Upper lobe of left lung (tissue), 4 donors: ENCODE measurements around the gene TJAP1.

Experiments used
- POLR2A ChIP-seq, 4 donors: fragments of 450-650 bp; IDR thresholded peaks; one replicate each; pipeline ENCODE4 v1.5.1; 2016 to 2017; ENCODE audit warnings: antibody characterized with exemption in 4 of 4, mild to moderate bottlenecking in 2 of 4
- POLR2AphosphoS5 ChIP-seq, 2 donors: sonication (generic); formaldehyde crosslinking; IDR thresholded peaks; one replicate each; pipeline ENCODE4 v1.5.1; 2017; ENCODE audit warnings: antibody characterized with exemption in 2 of 2
- TF ChIP-seq, protein P1 (sequence below), 6 experiments: fragments of 450-650 bp in 4 of 6; fragments of 200-600 bp in 2 of 6; sonication (generic) in 2 of 6; IDR thresholded peaks; one replicate each; pipeline ENCODE4 v1.5.1; 2016 to 2019; ENCODE audit warnings: antibody characterized with exemption in 6 of 6

DNA sequence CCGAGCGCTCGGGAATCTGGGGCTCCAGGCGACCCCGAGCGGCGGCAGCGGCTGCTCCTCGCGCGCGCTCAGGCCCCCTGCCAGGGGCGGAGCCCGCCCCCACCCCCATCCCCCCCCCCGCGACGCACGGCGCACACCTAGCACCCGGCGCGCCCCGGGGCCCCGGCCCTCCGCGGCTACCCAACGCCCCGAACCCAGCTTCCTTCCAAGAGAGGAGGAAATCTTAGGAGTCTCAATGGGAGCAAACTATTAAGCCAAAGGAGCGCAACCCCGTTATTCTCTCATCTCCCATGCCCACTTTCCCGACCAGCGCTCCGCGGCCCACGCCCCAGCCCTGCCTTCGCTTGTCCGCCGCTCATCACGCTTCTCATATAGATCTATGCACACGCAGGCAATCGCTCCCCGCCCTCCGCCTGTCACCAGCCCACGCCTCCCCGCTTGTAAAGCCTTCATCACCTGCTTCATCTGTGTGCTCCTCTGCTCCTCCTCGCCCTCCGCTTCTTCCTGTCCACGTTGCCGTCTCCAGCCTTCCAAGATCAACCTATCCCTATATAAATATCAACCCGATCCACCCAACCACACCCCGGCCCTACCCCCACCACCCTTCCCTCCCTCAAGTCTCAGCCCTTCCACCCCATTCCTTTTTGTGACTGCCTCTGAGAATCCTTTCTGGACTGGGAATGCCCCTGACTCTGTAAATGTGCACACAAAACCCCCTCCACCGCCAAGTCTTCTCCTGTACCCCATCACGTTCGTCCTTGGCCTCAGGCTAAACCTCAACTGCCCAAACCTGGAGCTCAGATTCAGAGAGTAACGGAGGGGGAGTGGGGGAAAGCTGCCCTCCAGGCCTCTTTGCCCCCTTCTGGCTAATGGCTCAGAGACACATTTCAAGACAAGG is 21.6 kb upstream of the TJAP1 start, which contains the start of gene DLK2:
- TF ChIP-seq, protein P1, sequence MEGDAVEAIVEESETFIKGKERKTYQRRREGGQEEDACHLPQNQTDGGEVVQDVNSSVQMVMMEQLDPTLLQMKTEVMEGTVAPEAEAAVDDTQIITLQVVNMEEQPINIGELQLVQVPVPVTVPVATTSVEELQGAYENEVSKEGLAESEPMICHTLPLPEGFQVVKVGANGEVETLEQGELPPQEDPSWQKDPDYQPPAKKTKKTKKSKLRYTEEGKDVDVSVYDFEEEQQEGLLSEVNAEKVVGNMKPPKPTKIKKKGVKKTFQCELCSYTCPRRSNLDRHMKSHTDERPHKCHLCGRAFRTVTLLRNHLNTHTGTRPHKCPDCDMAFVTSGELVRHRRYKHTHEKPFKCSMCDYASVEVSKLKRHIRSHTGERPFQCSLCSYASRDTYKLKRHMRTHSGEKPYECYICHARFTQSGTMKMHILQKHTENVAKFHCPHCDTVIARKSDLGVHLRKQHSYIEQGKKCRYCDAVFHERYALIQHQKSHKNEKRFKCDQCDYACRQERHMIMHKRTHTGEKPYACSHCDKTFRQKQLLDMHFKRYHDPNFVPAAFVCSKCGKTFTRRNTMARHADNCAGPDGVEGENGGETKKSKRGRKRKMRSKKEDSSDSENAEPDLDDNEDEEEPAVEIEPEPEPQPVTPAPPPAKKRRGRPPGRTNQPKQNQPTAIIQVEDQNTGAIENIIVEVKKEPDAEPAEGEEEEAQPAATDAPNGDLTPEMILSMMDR (IDR thresholded peaks at IDR 0.05), result no peak
- TF ChIP-seq POLR2A (IDR thresholded peaks at IDR 0.05), result no peak
- TF ChIP-seq POLR2AphosphoS5 (IDR thresholded peaks at IDR 0.05), result no peak
